Adrenal gland (tissue), 12 donors: ENCODE data around the gene ARL6IP4. TPM values are rescaled to one million over a fixed set of nuclear protein-coding genes. Genes with fewer than 3 reads are reported as not detected.

Experiments
- DNase-seq, 7 donors: peaks; one replicate each; pipeline ENCODE4 v3.0.0-alpha.2; 2019 to 2020
- H3K27ac ChIP-seq, 5 donors: fragments of 200-600 bp; sonication (generic) in 4 of 5; 1 replicate in 3 of 5; 2 replicates in 2 of 5; pipeline versions ENCODE4 v1.5.1 to v1.8.0; 2016 to 2020; ENCODE audit warnings: mild to moderate bottlenecking in 1 of 5
- H3K27me3 ChIP-seq: fragments of 200-600 bp; 2 replicates; pipeline ENCODE4 v1.8.0; 2021
- H3K36me3 ChIP-seq, 2 donors: fragments of 200-600 bp; replicated peaks in 1 of 2; 1 replicate in 1 of 2; 2 replicates in 1 of 2; pipeline versions ENCODE4 v1.5.1 to v1.8.0; 2018 to 2022
- H3K4me1 ChIP-seq, 2 donors: fragments of 200-600 bp; replicated peaks in 1 of 2; 1 replicate in 1 of 2; 2 replicates in 1 of 2; pipeline versions ENCODE4 v1.5.1 to v1.8.0; 2018 to 2021
- H3K4me3 ChIP-seq, 4 donors: fragments of 200-600 bp; sonication (generic) in 3 of 4; one replicate each; pipeline ENCODE4 v1.5.1; 2016 to 2018
- H3K9me3 ChIP-seq, 3 donors: fragments of 200-600 bp; sonication (generic) in 1 of 3; replicated peaks in 1 of 3; 1 replicate in 2 of 3; 2 replicates in 1 of 3; pipeline versions ENCODE4 v1.5.1 to v1.8.0; 2016 to 2021
- CTCF ChIP-seq, 6 experiments: fragments of 450-650 bp in 4 of 6; fragments of 200-600 bp in 2 of 6; sonication (generic) in 1 of 6; IDR thresholded peaks; 1 replicate in 5 of 6; 2 replicates in 1 of 6; pipeline versions ENCODE4 v1.5.1 to v1.8.0; 2016 to 2021; ENCODE audit warnings: antibody characterized with exemption in 6 of 6, mild to moderate bottlenecking in 2 of 6, moderate library complexity in 1 of 6
- POLR2A ChIP-seq, 2 donors: fragments of 450-650 bp; IDR thresholded peaks; one replicate each; pipeline ENCODE4 v1.6.1; 2017; ENCODE audit warnings: antibody characterized with exemption in 2 of 2, mild to moderate bottlenecking in 2 of 2, moderate library complexity in 1 of 2
- WGBS, 4 donors: extraction: QIAGEN DNeasy Blood & Tissue Kit in 2 of 4; methylation state at CpG; one replicate each; pipeline versions ENCODE4 v1.1.5 to v1.1.7; 2013 to 2017; 5-methylcytosine and 5-hydroxymethylcytosine counted together
- intact Hi-C, 2 donors: fragments of 100-400 bp; cut with DNase I; formaldehyde crosslinking; loops; one replicate each; pipeline versions ENCODE4 v1.14.1 to v1.15.0; 2022 to 2023
- polyA plus RNA-seq, 3 donors: library from polyadenylated mRNA; stranded (reverse); fragments of 200-250 nt in 2 of 3; fragments of 350-450 nt in 1 of 3; fragmentation: Illumina TruSeq in 1 of 3; extraction: RNeasy Lipid Tissue Mini Kit (QIAGEN cat#74804) in 1 of 3; gene quantifications; one replicate each; pipeline ENCODE4 v1.2.3, GENCODE V29; 2013 to 2014
- total RNA-seq, 9 donors: library from RNA; depleted of rRNA in 4 of 9; stranded (reverse); fragments of >200 nt in 4 of 9; fragments of 120-200 nt in 1 of 9; fragmentation: NEBNext Ultra II Directional in 1 of 9; extraction: Animal tissue kit (Norgen Biotek cat#: 25700) in 1 of 9; gene quantifications; one replicate each; pipeline versions ENCODE4 v1.1.0 to v1.2.4, GENCODE V29; 2013 to 2023
- donor health status: healthy with polysubstance abuse.
- donor health status: Bipolar disorder and iron deficiency.
- donor health status: DM: yes; HTN: yes; CAD: no.
- donor health status: DM: no; HTN: no; CAD: no.
- donor health status: DM: no; HTN: no; CAD: no.
- donor health status: DM: yes; HTN: yes; CAD: no.

The ARL6IP4 gene
- total and polyA plus RNA-seq, 12 donors, result 192 to 709 (median 296) TPM

GRCh38 chr12:123004287-123004686 lies 23.8 kb downstream of the ARL6IP4 start:
- Histone ChIP-seq H3K9me3 (no peaks in the 10 kb centered on the region), H3K4me1 (no peaks in the 10 kb centered on the region), H3K4me3 (no peak overlapping the region), H3K27ac (no peak overlapping the region), H3K27me3 (no peaks in the 10 kb centered on the region), H3K36me3 (peaks cover 0 to 60% of the 10 kb centered on the region in 2 donors)
- no peak for DNase-seq
- TF ChIP-seq POLR2A (IDR thresholded peaks at IDR 0.05), result no peak
- TF ChIP-seq CTCF (IDR thresholded peaks at IDR 0.05), result no peak
- intact Hi-C loops, result no loop called here
- WGBS, 4 donors, result 87 to 95% (median 91%) methylated on average over 13 to 14 of the region's 14 CpGs

- DNase-seq, result no peak
- intact Hi-C loops, result no loop called here
- no peaks in the 10 kb centered on the region for H3K4me1 ChIP-seq
- H3K27me3 ChIP-seq, result no peaks in the 10 kb centered on the region
- 87 to 94% (median 92%) methylated on average over 18 to 22 of the region's 22 CpGs for WGBS, 4 donors
- no peaks in the 10 kb centered on the region for H3K9me3 ChIP-seq
- peaks cover 0 to 58% of the 10 kb centered on the region in 2 donors for H3K36me3 ChIP-seq
- H3K4me3 ChIP-seq, result no peak overlapping the region
- no peak for TF ChIP-seq POLR2A (IDR thresholded peaks at IDR 0.05)
- TF ChIP-seq CTCF (IDR thresholded peaks at IDR 0.05), result no peak
- no peak overlapping the region for H3K27ac ChIP-seq
Observed at GRCh38 chr12:123005081-123005626, 24.7 kb downstream of the ARL6IP4 start.

GRCh38 chr12:123006977-123007376 lies 26.5 kb downstream of the ARL6IP4 start:
- TF ChIP-seq POLR2A (IDR thresholded peaks at IDR 0.05), result no peak
- TF ChIP-seq CTCF (IDR thresholded peaks at IDR 0.05), result no peak
- no peak overlapping the region for H3K4me3 ChIP-seq
- no peaks in the 10 kb centered on the region for H3K4me1 ChIP-seq
- 82 to 87% (median 85%) methylated on average over 12 of the region's 12 CpGs for WGBS, 4 donors
- no peak for DNase-seq
- intact Hi-C loops, result no loop called here
- peaks cover 0 to 49% of the 10 kb centered on the region in 2 donors for H3K36me3 ChIP-seq
- H3K27me3 ChIP-seq, result no peaks in the 10 kb centered on the region
- H3K27ac ChIP-seq, result no peak overlapping the region
- no peaks in the 10 kb centered on the region for H3K9me3 ChIP-seq

GRCh38 chr12:123010110-123010509 lies 29.6 kb downstream of the ARL6IP4 start:
- peaks cover 0 to 35% of the 10 kb centered on the region in 2 donors for H3K36me3 ChIP-seq
- intact Hi-C loops, result no loop called here
- TF ChIP-seq CTCF (IDR thresholded peaks at IDR 0.05), result no peak
- no peak for TF ChIP-seq POLR2A (IDR thresholded peaks at IDR 0.05)
- no peak for DNase-seq
- peaks cover 0 to 4% of the 10 kb centered on the region in 2 donors for H3K4me1 ChIP-seq
- H3K27ac ChIP-seq, result no peak overlapping the region
- H3K9me3 ChIP-seq, result no peaks in the 10 kb centered on the region
- no peaks in the 10 kb centered on the region for H3K27me3 ChIP-seq
- WGBS, 4 donors, result 87 to 100% (median 90%) methylated on average over 1 of the region's 1 CpG
- H3K4me3 ChIP-seq, result no peak overlapping the region
